Measurements from ENCODE around the gene DMTF1. TPM values are rescaled to one million over a fixed set of nuclear protein-coding genes. Genes with fewer than 3 reads are reported as not detected.

Gene DMTF1
- total and polyA plus RNA-seq, 9 of the 15 experiments (the other 6 are each of a cell fraction or from before 2014, with no cell fraction given), result 25.7 to 208 (median 74.7) TPM

- DNase-seq (ENCODE audit: extremely low read depth in 1 of 4, low spot score in 3 of 4), result peak; percentile 35 to 45 (median 42)
- TF ChIP-seq ETV5 (CRISPR knock-in tag; IDR thresholded peaks at IDR 0.05; ENCODE audit: low read depth) (0 out of 2 replicates have a peak, but pooled peaks have one; percentile 35), YY1 (IDR thresholded peaks at IDR 0.05; ENCODE audit: borderline replicate concordance in 1 of 3, control insufficient read depth in 1 of 3, extremely low read depth in 1 of 3, insufficient read depth in 3 of 3, insufficient read length in 1 of 3, insufficient replicate concordance in 2 of 3, low read depth in 1 of 3, low read length in 2 of 3) (peak in 1 of 3 experiments; percentile 45), DIDO1 (tag; IDR thresholded peaks at IDR 0.05; ENCODE audit: low read depth) (0 out of 2 replicates have a peak, but pooled peaks have one; percentile 55), CBFB (CRISPR knock-in tag; IDR thresholded peaks at IDR 0.05) (0 out of 2 replicates have a peak, but pooled peaks have one; percentile 18), SMC3 (conservative IDR thresholded peaks at IDR 0.05; ENCODE audit: insufficient read depth, low read depth, low read length) (no peak), SAP30 (IDR thresholded peaks at IDR 0.05; ENCODE audit: borderline replicate concordance, insufficient read depth, low read depth, low read length, poor library complexity, severe bottlenecking) (peak; percentile 55), SPI1 (IDR thresholded peaks at IDR 0.05; ENCODE audit: borderline replicate concordance, low read depth, low read length) (peak; percentile 61; the same call in 1 of the 2 replicates), ZNF316 (IDR thresholded peaks at IDR 0.05) (peak; percentile 29; the same call in 1 of the 2 replicates)
- TF ChIP-seq, protein P1, sequence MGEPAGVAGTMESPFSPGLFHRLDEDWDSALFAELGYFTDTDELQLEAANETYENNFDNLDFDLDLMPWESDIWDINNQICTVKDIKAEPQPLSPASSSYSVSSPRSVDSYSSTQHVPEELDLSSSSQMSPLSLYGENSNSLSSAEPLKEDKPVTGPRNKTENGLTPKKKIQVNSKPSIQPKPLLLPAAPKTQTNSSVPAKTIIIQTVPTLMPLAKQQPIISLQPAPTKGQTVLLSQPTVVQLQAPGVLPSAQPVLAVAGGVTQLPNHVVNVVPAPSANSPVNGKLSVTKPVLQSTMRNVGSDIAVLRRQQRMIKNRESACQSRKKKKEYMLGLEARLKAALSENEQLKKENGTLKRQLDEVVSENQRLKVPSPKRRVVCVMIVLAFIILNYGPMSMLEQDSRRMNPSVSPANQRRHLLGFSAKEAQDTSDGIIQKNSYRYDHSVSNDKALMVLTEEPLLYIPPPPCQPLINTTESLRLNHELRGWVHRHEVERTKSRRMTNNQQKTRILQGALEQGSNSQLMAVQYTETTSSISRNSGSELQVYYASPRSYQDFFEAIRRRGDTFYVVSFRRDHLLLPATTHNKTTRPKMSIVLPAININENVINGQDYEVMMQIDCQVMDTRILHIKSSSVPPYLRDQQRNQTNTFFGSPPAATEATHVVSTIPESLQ (CRISPR knock-in tag; IDR thresholded peaks at IDR 0.05), result 0 out of 2 replicates have a peak, but pooled peaks have one; percentile 68
- TF ChIP-seq, protein P2, sequence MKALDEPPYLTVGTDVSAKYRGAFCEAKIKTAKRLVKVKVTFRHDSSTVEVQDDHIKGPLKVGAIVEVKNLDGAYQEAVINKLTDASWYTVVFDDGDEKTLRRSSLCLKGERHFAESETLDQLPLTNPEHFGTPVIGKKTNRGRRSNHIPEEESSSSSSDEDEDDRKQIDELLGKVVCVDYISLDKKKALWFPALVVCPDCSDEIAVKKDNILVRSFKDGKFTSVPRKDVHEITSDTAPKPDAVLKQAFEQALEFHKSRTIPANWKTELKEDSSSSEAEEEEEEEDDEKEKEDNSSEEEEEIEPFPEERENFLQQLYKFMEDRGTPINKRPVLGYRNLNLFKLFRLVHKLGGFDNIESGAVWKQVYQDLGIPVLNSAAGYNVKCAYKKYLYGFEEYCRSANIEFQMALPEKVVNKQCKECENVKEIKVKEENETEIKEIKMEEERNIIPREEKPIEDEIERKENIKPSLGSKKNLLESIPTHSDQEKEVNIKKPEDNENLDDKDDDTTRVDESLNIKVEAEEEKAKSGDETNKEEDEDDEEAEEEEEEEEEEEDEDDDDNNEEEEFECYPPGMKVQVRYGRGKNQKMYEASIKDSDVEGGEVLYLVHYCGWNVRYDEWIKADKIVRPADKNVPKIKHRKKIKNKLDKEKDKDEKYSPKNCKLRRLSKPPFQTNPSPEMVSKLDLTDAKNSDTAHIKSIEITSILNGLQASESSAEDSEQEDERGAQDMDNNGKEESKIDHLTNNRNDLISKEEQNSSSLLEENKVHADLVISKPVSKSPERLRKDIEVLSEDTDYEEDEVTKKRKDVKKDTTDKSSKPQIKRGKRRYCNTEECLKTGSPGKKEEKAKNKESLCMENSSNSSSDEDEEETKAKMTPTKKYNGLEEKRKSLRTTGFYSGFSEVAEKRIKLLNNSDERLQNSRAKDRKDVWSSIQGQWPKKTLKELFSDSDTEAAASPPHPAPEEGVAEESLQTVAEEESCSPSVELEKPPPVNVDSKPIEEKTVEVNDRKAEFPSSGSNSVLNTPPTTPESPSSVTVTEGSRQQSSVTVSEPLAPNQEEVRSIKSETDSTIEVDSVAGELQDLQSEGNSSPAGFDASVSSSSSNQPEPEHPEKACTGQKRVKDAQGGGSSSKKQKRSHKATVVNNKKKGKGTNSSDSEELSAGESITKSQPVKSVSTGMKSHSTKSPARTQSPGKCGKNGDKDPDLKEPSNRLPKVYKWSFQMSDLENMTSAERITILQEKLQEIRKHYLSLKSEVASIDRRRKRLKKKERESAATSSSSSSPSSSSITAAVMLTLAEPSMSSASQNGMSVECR (CRISPR knock-in tag; IDR thresholded peaks at IDR 0.05), result peak; percentile 56; the same call in 1 of the 2 replicates
Observed at GRCh38 chr7:87218796-87219544, 66.7 kb downstream of the DMTF1 start.

More at GRCh38 chr7:87218796-87219544, 66.7 kb downstream of the DMTF1 start:
- Histone ChIP-seq H3K4me2 (ENCODE audit: insufficient read depth, low read length) (peak overlapping the region; percentile 81), H3K27me3 (ENCODE audit: control insufficient read depth in 2 of 2, insufficient read depth in 2 of 2, low read length in 2 of 2) (peaks cover 24 to 29% of the 10 kb centered on the region in 2 experiments; a peak in 4 of 5 replicates), H3K9me1 (ENCODE audit: control insufficient read depth, insufficient read depth, low read length) (no peaks in the 10 kb centered on the region), H3K36me3 (ENCODE audit: control insufficient read depth, insufficient read depth, low read length) (no peaks in the 10 kb centered on the region), H3K79me2 (ENCODE audit: control insufficient read depth, insufficient read depth, low read length) (no peaks in the 10 kb centered on the region), H3K9ac (ENCODE audit: insufficient read depth in 1 of 2, low read depth in 2 of 2, low read length in 2 of 2) (peak overlapping the region; percentile 38 to 88; a peak in 3 of 4 replicates), H3K4me3 (peak overlapping the region; percentile 61), H2AFZ (ENCODE audit: low read depth, low read length) (peak overlapping the region; percentile 93), H3K27ac (ENCODE audit: extremely low read depth, low read depth, low read length) (peak overlapping the region; percentile 9; the same call in 1 of the 3 replicates), H3K4me1 (replicated peaks in 1 of 2; ENCODE audit: control insufficient read depth in 2 of 2, insufficient read depth in 2 of 2, low read length in 2 of 2) (peaks cover 11 to 18% of the 10 kb centered on the region in 2 experiments; a peak in 4 of 5 replicates), H4K20me1 (replicated peaks; ENCODE audit: control insufficient read depth, insufficient read depth, low read length) (no peaks in the 10 kb centered on the region), H3K9me3 (replicated peaks; ENCODE audit: control insufficient read depth, insufficient read depth, low read depth, low read length) (no peaks in the 10 kb centered on the region)
- ATAC-seq (peak; percentile 57), FAIRE-seq (no peak)
- ChIA-PET CTCF (ENCODE audit: low intra/inter-chr PET ratio) (no interaction called here), POLR2A (interaction anchor here (1.0 kb wide), 1 partner anchor 12 kb away, joined by 3 read pairs; no protein-coding TSS in a partner anchor)
- intact Hi-C loops (cut with micrococcal nuclease), result loop anchor here (2.0 to 10.0 kb wide), 2 partner anchors 66 to 656 kb away; partner anchors contain the start of genes DBF4, DMTF1 and SLC25A40
- in situ Hi-C loops (cut with MboI), result no loop called here
- 17% methylated on average over 17 of the region's 17 CpGs for WGBS (ENCODE audit: insufficient coverage, low coverage, missing lambda C conversion rate)
- TSS peak; percentile 30 for BruUV-seq (replicated peaks)

All from K562 (cell line).